ENCODE data around the gene LGSN.

Gene LGSN

DNA sequence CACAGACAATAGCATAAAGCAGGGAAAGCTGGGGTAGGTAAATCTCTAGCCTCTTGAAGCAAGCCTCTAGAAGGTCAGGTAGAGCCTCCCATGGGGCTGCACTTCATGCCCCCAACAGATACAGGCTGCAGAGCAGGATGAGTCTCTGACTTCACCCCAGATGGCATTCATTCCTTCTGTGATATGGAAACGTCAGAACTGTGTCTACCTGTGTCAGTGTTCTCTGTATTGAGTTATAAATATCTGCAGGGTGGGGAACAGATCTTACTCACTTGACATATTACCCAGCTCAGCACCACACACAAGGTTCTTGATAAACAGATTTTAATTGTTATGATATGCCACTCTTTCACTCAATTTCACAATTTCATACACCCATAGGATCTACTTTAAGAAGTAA, 2.1 kb downstream of the LGSN start:
- no peak for DNase-seq
- H3K27me3 ChIP-seq = no peaks in the 10 kb centered on the region
- no peaks in the 10 kb centered on the region for H3K9me3 ChIP-seq
- no peak overlapping the region for H3K27ac ChIP-seq
- H3K4me1 ChIP-seq = no peaks in the 10 kb centered on the region
- H3K4me3 ChIP-seq = no peak overlapping the region
- TF ChIP-seq, protein P1, sequence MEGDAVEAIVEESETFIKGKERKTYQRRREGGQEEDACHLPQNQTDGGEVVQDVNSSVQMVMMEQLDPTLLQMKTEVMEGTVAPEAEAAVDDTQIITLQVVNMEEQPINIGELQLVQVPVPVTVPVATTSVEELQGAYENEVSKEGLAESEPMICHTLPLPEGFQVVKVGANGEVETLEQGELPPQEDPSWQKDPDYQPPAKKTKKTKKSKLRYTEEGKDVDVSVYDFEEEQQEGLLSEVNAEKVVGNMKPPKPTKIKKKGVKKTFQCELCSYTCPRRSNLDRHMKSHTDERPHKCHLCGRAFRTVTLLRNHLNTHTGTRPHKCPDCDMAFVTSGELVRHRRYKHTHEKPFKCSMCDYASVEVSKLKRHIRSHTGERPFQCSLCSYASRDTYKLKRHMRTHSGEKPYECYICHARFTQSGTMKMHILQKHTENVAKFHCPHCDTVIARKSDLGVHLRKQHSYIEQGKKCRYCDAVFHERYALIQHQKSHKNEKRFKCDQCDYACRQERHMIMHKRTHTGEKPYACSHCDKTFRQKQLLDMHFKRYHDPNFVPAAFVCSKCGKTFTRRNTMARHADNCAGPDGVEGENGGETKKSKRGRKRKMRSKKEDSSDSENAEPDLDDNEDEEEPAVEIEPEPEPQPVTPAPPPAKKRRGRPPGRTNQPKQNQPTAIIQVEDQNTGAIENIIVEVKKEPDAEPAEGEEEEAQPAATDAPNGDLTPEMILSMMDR (IDR thresholded peaks at IDR 0.05) = no peak
- H3K36me3 ChIP-seq = no peaks in the 10 kb centered on the region
- intact Hi-C loops (cut with DNase I; ENCODE audit: low total_unique reads) = no loop called here

DNA sequence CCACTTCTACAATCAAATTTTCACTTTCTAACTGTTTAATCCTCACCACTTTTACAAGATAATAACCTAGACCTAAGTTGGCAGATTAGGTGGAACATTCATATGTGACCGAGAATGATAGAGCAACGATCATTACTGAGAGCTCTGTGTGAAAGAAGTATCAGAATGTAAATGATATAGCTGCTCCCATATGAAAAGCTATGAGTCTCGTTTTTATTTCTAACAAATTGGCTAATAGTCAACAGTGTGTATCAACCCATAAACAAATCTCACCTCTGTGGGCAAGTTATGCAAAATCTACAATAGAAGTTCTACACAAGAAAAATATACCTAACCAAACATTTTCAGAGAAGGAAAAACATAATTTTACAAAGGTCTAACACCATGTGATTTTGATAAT, 3.7 kb downstream of the LGSN start:
- no peaks in the 10 kb centered on the region for H3K4me1 ChIP-seq
- DNase-seq = no peak
- H3K27ac ChIP-seq = no peak overlapping the region
- intact Hi-C loops (cut with DNase I; ENCODE audit: low total_unique reads) = no loop called here
- no peak overlapping the region for H3K4me3 ChIP-seq
- H3K36me3 ChIP-seq = no peaks in the 10 kb centered on the region
- no peaks in the 10 kb centered on the region for H3K27me3 ChIP-seq
- no peaks in the 10 kb centered on the region for H3K9me3 ChIP-seq
- TF ChIP-seq, protein P1 (IDR thresholded peaks at IDR 0.05) = no peak

DNA sequence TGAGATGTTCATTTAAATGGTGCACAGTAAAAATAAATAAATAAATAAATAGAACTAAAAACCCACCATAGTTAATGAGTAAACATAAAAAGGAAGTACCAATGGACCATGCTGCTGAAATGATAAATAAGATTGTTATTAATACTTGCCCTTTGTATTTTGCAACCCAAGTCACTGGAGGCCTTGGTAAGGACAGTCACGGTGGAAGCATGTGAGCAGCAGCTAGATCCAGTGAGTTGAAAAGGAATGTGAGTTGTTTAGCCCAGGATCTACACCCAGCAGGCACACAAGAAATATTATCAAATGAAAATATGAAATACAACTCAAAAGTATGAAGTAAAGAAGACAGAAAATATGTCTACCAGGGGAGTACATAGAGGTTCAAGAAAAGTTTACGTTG, 6.7 kb downstream of the LGSN start:
- TF ChIP-seq, protein P1 (IDR thresholded peaks at IDR 0.05) = no peak

DNA sequence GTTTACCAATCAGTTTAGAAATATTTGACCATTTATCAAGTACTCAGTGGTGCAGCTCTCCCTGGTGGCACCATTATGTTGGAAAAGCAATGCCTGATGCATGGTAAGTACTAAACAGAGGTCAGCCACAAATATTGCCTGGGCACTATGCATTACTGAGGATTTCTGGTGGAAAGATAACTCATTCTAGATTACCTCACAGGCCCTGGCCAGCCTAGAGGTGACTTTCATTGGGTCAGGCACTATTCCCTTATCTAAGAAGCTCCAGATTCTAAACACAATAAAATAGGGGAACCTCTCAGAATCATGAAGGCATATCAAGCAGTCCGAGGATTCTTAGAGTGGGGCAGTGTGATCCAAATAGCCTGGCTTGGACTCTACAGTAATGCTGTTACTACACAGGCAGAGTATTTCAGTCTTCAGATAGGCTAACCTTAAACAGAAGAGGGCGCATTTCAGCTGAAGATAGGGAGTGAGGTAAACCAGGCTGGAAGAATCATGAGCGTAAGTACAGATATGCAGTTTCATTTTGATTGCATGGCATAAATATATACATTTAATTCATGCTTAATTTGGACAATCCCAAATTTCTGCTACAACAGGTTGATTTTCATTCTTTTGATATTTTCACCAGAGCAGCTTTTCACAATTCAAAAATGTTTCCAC, 12.1 kb downstream of the LGSN start:
- no peak overlapping the region for H3K4me3 ChIP-seq
- H3K36me3 ChIP-seq = no peaks in the 10 kb centered on the region
- H3K4me1 ChIP-seq = no peaks in the 10 kb centered on the region
- TF ChIP-seq, protein P1 (IDR thresholded peaks at IDR 0.05) = no peak
- intact Hi-C loops (cut with DNase I; ENCODE audit: low total_unique reads) = no loop called here
- H3K9me3 ChIP-seq = no peaks in the 10 kb centered on the region
- no peaks in the 10 kb centered on the region for H3K27me3 ChIP-seq
- H3K27ac ChIP-seq = no peak overlapping the region
- no peak for DNase-seq

More for the DNA sequence above, 6.7 kb downstream of the LGSN start:
- no peak for DNase-seq
- intact Hi-C loops (cut with DNase I; ENCODE audit: low total_unique reads) = no loop called here
- no peak overlapping the region for H3K4me3 ChIP-seq
- no peaks in the 10 kb centered on the region for H3K27me3 ChIP-seq
- H3K36me3 ChIP-seq = no peaks in the 10 kb centered on the region
- H3K9me3 ChIP-seq = no peaks in the 10 kb centered on the region
- H3K27ac ChIP-seq = no peak overlapping the region
- H3K4me1 ChIP-seq = no peaks in the 10 kb centered on the region

DNA sequence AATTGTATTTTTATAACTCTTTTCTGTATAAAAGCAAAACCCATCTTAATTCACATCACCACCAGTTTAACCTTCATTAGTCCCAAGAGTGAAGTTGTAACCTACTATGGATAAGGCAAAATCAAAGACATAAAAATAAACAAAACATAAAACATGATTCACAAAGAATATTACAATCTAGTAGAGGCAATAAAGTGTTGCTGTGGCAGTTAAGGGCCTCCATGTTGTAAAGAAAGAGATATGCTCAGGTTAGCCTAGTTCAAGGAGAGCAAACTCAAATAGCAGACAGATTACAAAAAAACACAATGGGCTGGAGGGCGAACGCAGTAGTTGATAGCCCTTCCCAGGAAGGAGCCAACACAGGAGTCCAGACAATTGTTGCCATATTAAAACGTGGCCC, 13.4 kb downstream of the LGSN start:
- TF ChIP-seq, protein P1 (IDR thresholded peaks at IDR 0.05) = no peak
- Histone ChIP-seq H3K4me1 (no peaks in the 10 kb centered on the region), H3K4me3 (no peak overlapping the region), H3K36me3 (no peaks in the 10 kb centered on the region), H3K27ac (no peak overlapping the region), H3K27me3 (no peaks in the 10 kb centered on the region), H3K9me3 (no peaks in the 10 kb centered on the region)
- intact Hi-C loops (cut with DNase I; ENCODE audit: low total_unique reads) = no loop called here
- no peak for DNase-seq

DNA sequence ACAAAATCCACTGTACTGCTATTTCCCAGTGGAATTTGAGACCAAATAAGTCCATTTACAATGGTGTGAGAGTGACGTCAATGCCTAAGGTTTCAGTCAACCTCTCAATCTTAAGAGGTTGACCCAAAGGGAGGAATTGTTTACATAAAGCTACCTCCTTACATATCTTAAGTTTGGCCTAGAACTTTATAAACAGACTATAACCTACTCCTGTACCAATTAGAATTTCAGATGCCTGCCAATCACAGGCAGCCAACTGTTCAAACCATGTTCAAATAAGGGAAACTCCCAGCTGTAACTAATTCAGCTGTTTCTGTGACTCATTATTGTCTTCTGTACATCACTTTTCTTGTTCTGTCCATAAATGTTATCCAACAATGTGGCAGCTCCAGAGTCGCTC, 14.5 kb downstream of the LGSN start:
- Histone ChIP-seq H3K4me1 (no peaks in the 10 kb centered on the region), H3K27ac (no peak overlapping the region)

More for the DNA sequence above, 14.5 kb downstream of the LGSN start:
- intact Hi-C loops (cut with DNase I; ENCODE audit: low total_unique reads) = no loop called here
- TF ChIP-seq, protein P1 (IDR thresholded peaks at IDR 0.05) = no peak
- Histone ChIP-seq H3K4me3 (no peak overlapping the region), H3K9me3 (no peaks in the 10 kb centered on the region), H3K27me3 (no peaks in the 10 kb centered on the region), H3K36me3 (no peaks in the 10 kb centered on the region)
- no peak for DNase-seq

Data from tibial artery (tissue), 4 donors.